ENCODE measurements around the gene NOTUM. TPM values are rescaled to one million over a fixed set of nuclear protein-coding genes. Genes with fewer than 3 reads are reported as not detected.

The NOTUM gene
- total and polyA plus RNA-seq, 9 of the 15 experiments (the other 6 are each of a cell fraction or from before 2014, with no cell fraction given): 0.03 to 14.0 (median 4.1) TPM

DNA sequence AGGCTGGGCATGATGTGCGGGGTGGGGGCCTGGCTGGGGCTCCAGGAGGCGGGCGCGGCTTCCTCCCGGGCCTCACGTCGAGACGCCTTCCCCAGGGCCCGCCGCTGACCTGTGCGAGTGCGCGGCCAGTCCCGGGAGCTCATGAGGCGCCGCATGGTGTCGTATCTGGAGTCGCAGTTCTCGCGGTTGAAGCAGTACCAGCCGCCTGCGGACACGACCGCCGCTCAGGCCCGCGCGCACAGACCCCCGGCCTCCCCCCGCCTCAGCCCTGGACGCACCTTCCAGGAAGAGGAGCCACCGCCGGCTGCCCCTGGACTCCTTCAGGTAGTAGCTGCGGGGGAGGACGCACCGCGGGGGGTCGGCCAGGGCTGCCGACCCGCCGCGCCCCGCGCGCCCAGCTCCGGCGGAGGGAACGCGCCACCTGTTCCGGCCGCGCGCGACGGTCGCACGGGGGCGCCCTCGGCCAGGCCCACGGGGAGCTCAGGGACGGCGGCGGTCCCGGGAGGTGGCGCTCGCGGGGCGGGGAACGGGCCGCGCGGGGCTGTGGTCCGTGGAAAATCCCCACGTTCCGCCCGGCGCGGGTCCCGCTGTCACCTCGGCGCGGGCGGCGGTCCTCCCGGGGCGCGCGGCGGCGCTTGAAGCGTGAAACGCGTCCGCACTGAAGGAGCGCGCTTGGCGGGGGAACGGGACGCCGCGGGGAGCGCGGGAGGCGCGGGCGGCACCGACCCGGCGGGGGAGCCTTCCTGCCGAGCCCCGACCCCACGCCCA, 1.4 kb downstream of the NOTUM start (continued):
- TF ChIP-seq YY1 (IDR thresholded peaks at IDR 0.05; ENCODE audit: borderline replicate concordance in 1 of 3, control insufficient read depth in 1 of 3, extremely low read depth in 1 of 3, insufficient read depth in 3 of 3, insufficient read length in 1 of 3, insufficient replicate concordance in 2 of 3, low read depth in 1 of 3, low read length in 2 of 3): peak in 1 of 3 experiments; percentile 44
- peak; percentile 1 for TF ChIP-seq PRPF4 (IDR thresholded peaks at IDR 0.05; ENCODE audit: insufficient read depth, low read depth, low read length, poor library complexity, severe bottlenecking)
- no peak for TF ChIP-seq XRCC4 (IDR thresholded peaks at IDR 0.05; ENCODE audit: extremely low read depth, insufficient read depth, insufficient read length)
- no peak for TF ChIP-seq ZNF282 (CRISPR knock-in tag; IDR thresholded peaks at IDR 0.05)
- TF ChIP-seq E2F6 (IDR thresholded peaks at IDR 0.05; ENCODE audit: borderline replicate concordance in 1 of 2, extremely low read depth in 1 of 2, insufficient read depth in 1 of 2, insufficient read length in 1 of 2, low read depth in 1 of 2, low read length in 1 of 2, poor library complexity in 1 of 2, severe bottlenecking in 1 of 2): peak; percentile 72 to 91
- no peak for TF ChIP-seq CBX8 (IDR thresholded peaks at IDR 0.05; ENCODE audit: borderline replicate concordance, extremely low read depth, low read depth, low read length, poor library complexity, severe bottlenecking)
- peak; percentile 58 for TF ChIP-seq GABPA (tag; conservative IDR thresholded peaks at IDR 0.05; ENCODE audit: low read depth)
- TF ChIP-seq STAT6 (CRISPR knock-in tag; IDR thresholded peaks at IDR 0.05): no peak
- peak; percentile 59 for TF ChIP-seq KDM5B (IDR thresholded peaks at IDR 0.05; ENCODE audit: insufficient replicate concordance, low read depth, low read length)
- TF ChIP-seq MCM7 (IDR thresholded peaks at IDR 0.05): no peak
- TF ChIP-seq GATAD2B (IDR thresholded peaks at IDR 0.05; ENCODE audit: borderline replicate concordance): peak; percentile 100
- peak; percentile 34 for TF ChIP-seq HNRNPLL (IDR thresholded peaks at IDR 0.05; ENCODE audit: low read depth, low read length, poor library complexity, severe bottlenecking)
- TF ChIP-seq, protein P1, sequence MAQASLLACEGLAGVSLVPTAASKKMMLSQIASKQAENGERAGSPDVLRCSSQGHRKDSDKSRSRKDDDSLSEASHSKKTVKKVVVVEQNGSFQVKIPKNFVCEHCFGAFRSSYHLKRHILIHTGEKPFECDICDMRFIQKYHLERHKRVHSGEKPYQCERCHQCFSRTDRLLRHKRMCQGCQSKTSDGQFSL (CRISPR knock-in tag; IDR thresholded peaks at IDR 0.05): peak; percentile 40; the same call in 1 of the 2 replicates
- TF ChIP-seq, protein P1 (tag; IDR thresholded peaks at IDR 0.05): no peak; a peak in 1 of 4 replicates
- TF ChIP-seq ARHGAP35 (IDR thresholded peaks at IDR 0.05; ENCODE audit: partially characterized antibody): no peak
- TF ChIP-seq ZBTB7A (IDR thresholded peaks at IDR 0.05; ENCODE audit: borderline replicate concordance, control insufficient read depth, low read depth, low read length): peak; percentile 93
- TF ChIP-seq GTF2F1 (IDR thresholded peaks at IDR 0.05; ENCODE audit: low read depth, low read length): no peak
- TF ChIP-seq MAZ (CRISPR knock-in tag; conservative IDR thresholded peaks at IDR 0.05 in 1 of 2, IDR thresholded peaks at IDR 0.05 in 1 of 2): peak in 1 of 2 experiments; percentile 68; a peak in 2 of 4 replicates
- 0 out of 2 replicates have a peak, but pooled peaks have one; percentile 16 for TF ChIP-seq ZNF263 (CRISPR knock-in tag; IDR thresholded peaks at IDR 0.05; ENCODE audit: borderline replicate concordance)
- TF ChIP-seq STAG1 (CRISPR knock-in tag; IDR thresholded peaks at IDR 0.05; ENCODE audit: borderline replicate concordance): peak; percentile 70; the same call in 1 of the 2 replicates
